COLO668 (cell line): Measurements from ENCODE around the gene DNAJC16.
"Not testable (repeated sequence)": the region's sequence is repeated elsewhere in the genome, so short reads cannot be mapped to it uniquely, and the experiment has no call there.

Experiments
- DNase-seq: peaks from one replicate; lab custom pipeline; 2025; ENCODE audit not compliant: unreplicated experiment; lab: John Stamatoyannopoulos, UW

Gene DNAJC16

DNA sequence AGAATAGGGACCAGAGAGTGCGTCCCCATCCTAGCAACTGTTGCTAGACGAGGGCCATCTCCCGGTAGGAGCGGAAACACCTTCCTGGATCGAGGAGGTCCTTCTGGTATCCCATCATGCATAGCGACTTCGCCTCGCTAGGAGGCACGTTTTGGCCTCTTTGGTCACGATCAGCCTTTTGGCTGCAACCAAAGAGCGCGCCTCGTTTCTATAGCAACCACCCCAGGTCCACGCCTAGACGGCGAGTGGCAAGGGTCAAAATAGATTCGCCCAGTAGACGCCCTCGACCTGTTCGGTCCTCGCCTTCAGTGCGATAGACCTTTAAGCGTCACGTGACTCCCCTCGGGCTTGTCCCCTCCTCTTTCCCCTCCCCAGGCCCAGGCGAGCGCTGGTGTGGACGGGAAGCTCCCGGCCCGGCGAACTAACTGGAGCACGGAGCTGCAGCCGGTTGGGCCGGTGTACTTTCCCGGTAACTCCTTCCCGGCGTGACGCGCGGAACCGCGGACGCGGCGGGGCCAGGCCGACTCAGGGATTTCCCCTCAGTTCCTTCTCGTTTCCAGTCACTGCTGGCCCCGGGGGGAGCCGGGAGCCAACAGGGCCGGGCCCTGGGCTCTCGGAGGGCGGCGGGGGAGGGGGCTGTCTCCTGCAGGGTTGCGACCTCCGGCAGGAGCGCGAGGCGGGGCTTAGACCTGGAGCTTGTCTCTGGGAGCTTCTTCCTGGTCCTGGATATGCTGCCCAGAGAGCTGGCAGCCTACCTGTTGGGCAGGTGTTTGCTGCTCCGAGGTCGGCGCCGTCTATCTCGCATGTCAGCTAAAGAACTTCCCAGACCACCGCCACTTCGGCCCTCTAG lies at the start of gene DNAJC16:
TSS of gene DNAJC16 (plus strand) at position 359 of the 850 bp plus-strand sequence. CDS start 2,258 bp downstream, outside the sequence.
- peak; percentile 100 for DNase-seq

DNA sequence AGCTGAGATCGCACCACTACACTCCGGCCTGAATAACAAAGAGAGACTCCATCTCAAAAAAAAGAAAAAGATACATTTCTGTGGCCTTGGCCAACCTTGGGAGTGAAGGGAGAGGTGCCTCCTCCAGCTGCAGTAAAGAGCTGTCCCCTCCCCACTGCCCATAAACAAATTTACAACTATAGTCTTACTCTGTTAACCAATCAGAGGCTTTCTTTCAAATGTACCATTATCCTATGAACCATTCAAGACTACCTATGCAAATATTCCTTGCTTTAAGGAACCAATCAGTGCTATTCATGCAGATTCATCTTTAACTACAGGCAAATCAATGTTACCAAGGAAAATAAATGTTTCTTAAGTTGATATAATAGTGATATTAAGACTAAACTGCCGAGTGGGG lies 49.7 kb upstream of the DNAJC16 start:
- no peak for DNase-seq

DNA sequence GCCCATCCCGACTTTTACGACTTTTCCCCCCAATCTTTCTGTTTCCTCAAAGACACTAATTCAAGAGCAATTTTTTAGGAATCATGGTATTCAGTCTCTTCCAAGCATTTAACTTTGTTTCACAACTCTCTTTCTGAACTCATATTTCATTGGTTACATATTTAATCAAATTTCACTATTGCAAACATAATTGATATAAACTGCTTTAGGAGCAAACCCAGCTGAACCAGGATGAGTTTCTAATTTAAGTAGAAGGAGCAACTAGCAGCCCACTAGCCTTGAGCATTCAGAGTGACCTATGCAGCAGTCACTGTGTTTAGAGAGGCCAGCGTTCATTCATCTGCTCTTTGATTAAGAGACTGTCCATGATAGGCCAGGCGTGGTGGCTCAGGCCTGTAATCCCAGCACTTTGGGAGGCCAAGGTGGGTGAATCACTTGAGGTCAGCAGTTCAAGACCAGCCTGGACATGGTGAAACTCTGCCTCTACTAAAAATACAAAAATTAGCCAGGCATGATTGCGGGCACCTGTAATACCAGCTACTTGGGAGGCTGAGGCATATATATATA lies 48.9 kb upstream of the DNAJC16 start:
- DNase-seq: no peak

DNA sequence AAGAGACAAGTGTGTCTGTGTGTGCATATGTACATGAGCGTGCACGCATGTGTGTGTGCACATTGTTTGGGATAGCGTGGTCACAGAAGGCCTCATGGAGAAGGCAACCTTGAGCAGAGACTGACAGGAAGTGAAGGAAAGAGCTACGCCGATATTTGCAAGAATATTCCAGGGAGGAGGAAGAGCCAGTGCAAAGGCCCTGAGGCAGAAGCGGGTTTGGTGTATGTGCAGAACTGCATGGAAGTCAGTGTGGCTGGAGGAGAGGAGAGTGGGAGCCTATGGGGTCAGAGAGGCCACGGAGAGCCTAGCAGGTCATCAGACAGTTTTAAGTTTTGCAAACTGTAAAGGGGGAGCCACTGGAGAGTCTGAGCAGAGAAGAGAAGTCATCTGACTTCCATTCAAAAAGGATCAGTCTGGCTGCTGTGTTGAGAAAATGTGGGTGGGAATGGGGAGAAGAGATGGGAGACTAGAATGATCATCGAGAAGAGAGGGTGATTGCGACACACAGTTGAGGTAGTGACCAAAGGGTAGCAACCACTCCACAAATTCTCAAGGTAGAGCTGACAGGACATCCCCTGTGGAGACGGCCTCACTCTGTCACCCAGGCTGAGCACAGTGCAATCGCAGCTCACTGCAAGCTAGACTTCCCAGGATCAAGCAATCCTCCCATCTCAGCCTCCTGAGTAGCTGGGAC lies 46.8 kb upstream of the DNAJC16 start:
- no peak for DNase-seq

DNA sequence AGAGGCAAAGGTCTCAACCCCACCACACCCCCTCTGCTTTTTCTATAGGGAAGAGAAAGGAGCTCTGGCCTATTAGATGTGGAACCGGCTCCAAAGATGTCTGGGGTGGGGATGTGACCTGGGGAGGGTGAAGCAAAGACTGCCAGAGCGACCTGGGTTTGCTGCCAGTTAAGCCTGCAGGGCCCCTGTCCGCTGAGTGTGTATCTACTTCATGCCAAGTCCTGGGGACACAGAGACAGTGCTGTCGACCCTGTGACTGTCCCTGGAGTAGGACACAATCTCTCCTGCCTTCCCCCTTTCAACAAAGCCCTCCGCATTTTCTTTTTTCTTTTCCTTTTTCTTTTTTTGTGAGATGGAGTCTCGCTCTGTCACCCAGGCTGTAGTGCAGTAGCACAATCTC lies 44.2 kb upstream of the DNAJC16 start:
- not testable (repeated sequence) for DNase-seq

DNA sequence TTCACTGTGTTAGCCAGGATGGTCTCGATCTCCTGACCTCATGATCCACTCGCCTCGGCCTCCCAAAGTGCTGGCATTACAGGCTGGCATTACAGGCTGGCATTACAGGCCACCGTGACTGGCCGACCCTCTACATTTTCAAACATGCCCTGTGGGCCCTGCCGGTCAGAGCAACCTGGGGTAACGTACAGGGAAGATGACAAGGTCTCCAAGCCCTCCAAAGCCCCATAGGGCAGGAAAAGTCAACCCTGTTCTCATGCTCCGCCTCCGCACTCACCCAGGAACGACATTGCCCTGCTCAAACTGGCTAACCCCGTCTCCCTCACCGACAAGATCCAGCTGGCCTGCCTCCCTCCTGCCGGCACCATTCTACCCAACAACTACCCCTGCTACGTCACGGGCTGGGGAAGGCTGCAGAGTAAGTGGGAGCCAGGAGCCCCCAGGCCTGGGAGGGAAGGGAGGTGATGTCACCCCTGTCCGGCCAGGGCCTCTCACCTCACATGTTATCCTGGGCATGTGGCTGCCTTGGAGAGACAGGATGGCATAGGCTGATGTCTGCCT lies 43.6 kb upstream of the DNAJC16 start:
- not testable (repeated sequence) for DNase-seq

DNA sequence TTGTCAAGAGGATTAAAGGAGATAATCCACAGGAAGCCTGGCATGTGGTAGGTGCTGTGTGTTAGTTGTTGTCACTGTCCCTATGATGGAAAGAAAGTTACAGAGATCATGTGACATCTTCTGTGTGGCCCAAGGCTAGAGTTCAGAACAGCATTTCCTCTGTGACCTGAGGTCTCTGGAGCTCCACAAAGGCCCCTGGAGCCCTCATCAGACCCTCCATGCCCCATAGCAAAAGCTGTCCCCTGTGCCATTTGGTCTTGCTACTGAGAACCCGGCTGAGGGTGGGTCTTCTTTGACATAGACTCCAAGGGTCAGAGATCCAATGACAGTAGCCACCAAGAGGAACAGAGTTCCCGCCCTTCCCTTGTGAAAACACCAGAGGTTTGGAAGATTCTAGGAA lies 42.7 kb upstream of the DNAJC16 start:
- no peak for DNase-seq

DNA sequence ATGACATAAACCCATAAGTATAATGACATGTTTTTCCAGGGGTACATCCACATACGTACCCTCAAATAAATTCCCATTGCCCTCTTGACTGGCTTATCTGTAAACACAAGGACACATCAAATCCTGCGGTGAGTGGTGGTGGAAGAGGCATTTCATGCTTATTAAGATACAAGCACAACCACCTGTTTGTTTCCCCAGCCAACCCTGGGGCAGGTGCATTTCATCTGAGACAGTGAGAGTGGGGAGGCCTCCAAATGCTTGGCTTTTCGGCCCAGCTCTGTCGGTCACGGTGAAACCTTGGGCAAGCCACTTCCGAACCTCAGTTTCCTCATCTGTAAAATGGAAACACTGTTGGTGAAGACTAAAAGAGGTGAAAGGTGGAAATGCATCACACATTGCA lies 42.2 kb upstream of the DNAJC16 start:
- not testable (repeated sequence) for DNase-seq

DNA sequence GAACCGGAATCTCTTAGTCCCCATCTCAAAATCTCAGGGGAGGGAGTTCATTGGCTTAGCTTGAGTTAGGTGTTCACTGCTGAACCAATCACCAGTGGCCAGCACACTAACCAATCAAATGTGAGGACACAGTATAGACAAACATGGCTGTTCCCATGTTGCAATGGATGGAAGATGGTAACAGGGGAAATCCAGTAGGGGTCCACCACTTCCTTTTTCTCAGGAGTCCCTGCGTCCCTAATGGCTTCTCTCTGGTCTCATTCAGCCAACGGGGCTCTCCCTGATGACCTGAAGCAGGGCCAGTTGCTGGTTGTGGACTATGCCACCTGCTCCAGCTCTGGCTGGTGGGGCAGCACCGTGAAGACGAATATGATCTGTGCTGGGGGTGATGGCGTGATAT lies 41.0 kb upstream of the DNAJC16 start:
- DNase-seq: no peak

DNA sequence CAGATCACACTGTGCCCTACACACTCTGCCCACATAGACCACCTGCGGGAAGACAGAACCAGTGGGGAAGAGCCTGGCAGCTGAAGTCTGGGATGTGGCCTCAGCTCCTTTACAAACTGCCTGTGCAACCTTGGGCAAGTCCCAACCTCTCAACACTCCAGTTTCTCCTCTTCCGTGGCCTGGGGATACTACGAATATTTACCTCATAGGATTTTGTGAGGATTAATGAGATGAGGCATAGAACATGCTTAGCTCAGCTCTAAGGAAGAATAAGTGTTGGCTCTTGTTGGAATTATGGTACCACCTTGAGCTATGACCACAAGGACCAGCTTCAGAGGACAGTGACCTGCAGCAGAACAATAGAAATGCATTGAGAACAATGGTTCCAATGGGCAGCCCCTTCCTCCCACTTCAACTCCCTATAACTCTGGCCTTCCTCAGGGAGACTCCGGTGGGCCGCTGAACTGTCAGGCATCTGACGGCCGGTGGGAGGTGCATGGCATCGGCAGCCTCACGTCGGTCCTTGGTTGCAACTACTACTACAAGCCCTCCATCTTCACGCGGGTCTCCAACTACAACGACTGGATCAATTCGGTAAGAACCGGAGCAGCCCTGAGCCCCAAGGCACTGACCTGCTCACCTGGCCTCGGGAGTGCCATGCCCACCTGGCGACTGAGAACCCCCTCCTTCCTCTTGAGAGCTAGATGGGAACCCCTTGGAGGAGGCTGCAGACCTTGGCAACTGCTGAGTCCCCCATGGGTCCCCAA lies 39.6 kb upstream of the DNAJC16 start:
- not testable (repeated sequence) for DNase-seq

DNA sequence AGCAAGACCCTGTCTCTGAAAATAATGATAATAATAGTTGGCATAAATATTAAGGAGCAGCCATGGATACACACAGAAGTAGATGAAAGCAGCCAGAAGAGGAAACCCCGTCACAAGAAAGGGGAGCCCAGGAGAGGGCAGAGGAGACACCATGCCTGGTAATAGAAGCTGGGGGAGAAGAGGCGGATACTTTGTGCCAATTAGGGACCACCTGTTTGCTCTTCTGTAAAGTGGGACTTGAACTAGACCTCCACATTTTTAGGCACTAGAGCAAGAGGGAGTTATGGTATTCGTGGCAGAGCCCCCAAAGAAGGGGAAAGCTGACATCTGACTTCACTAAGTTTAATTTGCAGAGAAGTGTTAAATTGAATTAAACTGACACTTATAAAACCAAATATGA lies 38.3 kb upstream of the DNAJC16 start:
- no peak for DNase-seq

DNA sequence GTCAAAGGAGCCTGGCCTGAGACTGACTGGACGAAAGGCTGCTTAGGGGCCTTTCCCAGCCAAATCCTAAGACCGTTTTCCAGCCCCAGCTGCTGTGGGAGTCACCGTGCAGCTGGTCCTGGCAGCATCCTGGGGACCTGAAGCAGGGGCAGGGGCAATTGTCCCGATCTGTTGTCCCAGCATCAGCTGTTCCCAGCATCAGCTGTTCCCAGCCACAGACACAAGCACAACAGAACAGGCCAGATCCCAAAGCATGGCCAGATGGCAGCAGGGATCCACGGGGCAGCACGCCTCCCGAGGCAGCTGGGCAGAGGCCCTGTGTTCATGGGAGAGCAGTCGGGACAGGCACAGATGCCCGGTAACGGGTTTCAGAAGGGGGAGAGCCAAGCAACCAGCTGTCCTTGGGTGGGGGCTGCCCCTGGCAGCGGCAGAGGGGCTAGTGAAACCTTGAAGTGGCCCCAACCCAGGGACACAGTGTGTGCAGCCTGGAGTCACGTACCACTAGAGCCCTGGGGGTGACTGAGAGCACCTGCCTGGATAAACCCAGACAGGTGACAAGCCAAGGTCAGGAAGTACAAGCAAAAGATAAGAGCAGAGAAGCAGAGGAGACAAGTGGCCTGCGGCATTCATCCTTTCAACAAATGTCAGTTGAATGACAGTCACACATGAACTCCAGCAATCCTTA lies 37.5 kb upstream of the DNAJC16 start:
- peak; percentile 96 for DNase-seq

DNA sequence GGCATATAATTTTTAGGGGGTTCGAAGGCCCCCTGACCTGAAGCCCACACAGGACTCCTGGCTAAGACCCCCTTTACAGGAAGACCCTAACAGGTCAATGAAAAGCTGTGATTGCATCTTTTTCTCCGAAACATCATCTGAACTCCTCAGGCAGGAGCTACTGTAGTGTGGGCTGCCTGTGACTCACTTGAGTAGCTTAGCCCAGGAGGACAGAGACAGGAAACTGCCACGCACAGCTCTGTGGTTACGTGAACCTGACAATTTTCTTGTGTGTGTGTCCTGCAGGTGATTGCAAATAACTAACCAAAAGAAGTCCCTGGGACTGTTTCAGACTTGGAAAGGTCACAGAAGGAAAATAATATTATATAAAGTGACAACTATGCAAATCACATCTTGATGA lies 35.6 kb upstream of the DNAJC16 start:
- DNase-seq: not testable (repeated sequence)

DNA sequence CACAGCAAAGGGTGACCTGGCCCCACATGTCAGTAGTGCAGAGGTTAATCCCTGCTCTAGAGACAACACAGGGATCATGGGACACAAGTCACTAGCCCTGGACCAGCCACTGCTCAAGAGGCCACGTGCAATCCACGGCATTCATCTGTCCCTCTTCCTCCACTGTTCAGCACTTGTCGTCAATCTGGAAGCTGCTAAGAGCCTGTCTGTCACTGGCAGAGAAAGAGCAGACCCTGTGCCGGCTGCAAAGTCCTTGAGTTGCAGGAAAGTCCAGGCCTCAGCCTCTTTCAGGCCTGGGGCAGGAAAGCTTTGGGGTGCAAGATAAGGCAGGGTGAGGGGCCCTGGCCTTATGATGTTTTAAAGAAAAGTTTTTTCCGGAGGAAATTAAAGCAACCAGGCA lies 34.1 kb upstream of the DNAJC16 start:
- no peak for DNase-seq

DNA sequence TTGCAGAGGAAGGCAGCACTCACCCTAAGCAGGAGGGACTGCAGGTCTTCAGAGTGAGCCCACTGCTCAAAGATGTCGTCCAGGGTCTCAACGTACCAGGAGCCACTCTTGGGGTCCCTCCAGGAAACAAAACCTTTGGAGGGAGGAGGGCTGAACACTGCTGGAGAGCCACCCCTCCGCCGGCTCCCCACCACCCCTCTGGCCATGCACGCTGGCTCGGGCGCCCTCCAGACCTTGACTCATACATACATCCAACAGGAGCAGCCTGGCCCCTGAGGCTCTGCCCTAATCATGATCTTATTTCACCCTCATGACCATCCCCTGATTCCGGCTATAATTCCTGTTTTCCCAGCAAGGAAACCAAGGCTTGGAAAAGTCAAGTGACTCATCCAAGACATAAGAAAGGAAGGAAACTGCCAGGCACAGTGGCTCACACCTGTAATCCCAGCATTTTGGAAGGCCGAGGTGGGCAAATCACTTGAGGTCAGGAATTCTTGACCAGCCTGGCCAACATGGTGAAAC lies 32.7 kb upstream of the DNAJC16 start:
- no peak for DNase-seq

DNA sequence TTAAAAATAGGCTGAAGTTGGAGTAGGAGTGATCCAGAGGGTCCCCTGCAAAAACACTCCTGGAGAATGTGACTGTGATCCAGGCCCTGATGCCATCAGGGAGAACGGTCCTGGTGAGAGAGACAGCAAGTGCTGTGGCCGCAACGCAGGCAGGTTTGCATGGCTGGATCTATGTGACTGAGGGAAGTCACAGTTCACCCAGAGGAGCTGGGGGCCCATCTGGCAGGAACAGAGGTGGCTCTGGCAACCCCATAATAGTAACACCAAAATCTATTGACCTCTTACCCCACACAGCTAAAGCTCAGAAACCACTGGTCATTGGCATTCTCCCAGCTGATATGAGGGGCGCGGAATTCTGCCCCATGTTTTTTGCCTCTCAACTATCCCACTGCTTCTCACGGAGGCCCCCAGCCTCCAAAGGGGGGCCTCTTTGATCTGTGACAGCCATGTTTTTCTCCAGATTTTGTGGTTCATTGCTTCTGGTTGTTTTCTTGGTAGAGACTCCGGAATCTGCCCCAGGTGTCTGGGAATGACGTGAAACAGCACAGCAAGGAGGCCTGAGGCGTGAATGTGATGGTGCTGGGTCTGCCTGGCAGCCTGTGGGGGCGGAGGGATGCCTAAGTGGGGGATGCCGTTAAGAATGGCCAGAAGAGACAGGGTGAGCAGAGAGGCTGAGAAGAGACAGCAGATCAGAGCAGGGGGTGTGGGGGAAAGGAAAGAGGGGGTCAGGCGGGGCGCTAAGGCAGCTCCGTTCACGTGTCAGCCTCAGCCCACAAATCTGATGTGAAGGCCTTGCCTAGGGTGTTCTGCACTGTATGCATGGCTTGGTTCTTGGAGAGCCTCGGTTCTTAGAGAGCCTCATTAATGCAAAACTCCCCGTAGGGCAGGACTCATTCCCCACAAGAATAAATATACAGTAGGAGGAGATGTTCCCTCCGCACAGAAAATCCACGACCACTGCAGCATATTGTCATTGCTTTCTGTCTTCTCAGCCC lies 26.2 kb upstream of the DNAJC16 start:
- DNase-seq: no peak

DNA sequence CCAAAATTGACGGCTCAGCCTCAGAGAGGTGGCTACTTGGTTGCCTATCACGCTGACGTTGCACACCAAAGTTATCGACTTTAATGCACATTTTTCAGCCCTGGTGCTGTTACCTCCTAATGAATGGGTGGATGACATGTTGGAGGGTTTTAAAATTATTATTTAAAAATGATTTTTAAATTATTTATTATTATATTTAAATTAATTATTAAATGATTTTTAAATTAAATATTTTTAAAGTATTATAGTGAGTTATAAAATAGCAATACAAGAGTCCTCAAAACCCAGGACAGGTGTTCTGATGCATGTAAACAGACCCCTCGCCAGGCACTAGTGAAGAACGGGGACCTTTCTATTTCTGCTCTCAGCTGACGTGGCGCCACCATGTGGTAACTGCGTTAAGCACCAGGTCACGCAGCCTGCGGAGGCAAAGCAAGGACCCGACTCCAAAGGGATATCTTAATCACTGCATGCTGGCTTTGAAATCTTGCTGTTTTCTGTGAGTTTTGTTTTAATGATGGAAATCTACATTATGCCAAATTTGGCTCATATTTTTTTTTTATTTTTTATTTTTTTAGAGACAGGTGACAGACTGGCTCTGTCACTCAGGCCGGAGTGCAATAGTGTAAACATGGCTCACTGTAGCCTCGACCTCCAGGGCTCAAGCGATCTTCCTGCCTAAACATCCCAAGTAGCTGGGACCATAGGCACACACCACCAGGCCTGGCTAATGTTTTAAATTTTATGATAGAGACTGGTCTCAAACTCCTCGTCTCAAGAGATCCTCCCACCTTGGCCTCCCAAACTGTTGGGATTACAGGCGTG lies 25.2 kb upstream of the DNAJC16 start:
- DNase-seq: peak; percentile 90

DNA sequence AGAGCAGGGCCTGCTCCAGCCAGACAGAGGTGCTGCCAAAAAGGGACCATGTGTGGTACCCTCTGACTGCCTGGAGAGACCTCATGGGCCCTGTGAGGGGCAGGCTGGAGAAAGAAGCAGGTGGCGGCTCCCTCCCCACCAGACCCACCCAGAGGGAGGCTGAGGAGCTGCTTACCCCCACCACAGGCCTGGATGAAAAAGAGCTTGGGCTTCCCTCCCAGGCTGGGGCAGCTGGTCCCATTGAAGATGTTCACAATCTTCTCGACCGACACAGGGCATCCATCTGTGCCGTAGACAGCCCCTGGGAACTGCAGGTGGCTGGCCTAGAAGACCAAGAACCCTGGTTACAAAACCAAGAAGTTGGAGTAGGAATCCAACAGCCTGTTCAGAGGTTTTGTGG lies 22.2 kb upstream of the DNAJC16 start:
- DNase-seq: no peak
